Activated CD8-positive, alpha-beta memory T cell treated with anti-CD3 and anti-CD28 coated beads for 48 hours (primary cell): ENCODE measurements around the gene MOSPD3.
"Not testable (repeated sequence)": the region's sequence is repeated elsewhere in the genome, so short reads cannot be mapped to it uniquely, and the experiment has no call there.

Source experiments
- DNase-seq, 3 experiments: peaks; one replicate each; pipeline ENCODE4 v3.0.0-alpha.2; 2020; ENCODE audit warnings: low read depth in 2 of 3, low spot score in 2 of 3

Gene MOSPD3

DNA sequence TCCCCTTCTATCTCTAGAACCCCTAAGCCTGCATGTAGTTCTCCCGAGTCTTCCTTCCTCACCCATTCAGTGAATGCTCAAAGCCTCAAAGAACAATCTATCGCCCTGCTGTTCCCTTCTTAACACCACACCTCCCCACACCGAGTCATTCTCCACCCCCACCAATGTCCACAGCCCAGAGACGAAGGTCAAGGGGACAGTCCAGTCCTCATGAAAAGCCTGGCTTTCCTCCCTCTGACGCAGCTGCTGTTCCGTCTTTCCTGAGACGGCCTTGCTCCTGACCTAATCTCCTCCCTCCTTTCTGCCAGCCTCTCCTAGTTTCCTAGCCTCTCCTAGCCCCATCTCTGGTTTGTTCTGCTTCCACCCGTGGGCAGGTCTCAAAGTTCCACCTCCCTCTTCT, 9.2 kb downstream of the MOSPD3 start:
- DNase-seq = no peak

DNA sequence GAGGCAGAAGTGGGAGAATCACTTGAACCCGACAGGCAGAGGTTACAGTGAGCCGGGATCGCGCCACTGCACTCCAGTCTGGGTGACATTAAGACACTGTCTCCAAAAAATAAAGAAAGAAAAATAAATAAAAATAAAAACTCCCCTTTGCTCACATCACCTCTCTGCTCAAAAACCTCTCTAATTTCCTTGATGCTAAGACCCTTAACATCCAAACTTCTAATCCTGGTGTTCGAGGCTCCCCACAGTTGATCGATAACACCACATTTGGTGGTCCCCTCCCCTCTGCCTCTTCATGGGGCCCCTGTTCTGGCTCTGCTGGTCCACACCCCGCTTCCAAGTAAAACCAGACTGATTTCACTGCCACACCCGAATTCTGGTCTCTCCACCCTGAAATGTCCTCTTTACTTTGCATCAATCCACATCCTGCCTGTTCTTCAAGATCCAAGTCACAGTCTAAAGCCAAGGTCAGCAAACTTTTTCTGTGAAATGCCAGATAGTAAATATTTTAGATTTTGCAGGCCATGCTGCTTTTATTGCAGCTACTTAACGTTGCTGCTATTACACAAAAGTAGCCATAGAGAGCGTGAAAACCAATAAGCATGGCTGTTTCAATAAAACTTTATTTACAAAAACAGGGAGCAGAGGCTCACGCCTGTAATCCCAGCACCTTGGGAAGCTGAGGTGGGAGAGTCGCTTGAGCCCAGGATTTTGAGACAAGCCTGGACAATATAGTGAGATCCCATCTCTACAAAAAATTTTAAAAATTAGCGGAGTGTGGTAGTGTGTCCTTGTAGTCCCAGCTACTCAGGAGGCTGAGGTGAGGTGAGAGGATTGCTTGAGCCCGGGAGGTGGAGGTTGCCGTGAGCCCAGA, 11.8 kb downstream of the MOSPD3 start:
- DNase-seq = no peak

DNA sequence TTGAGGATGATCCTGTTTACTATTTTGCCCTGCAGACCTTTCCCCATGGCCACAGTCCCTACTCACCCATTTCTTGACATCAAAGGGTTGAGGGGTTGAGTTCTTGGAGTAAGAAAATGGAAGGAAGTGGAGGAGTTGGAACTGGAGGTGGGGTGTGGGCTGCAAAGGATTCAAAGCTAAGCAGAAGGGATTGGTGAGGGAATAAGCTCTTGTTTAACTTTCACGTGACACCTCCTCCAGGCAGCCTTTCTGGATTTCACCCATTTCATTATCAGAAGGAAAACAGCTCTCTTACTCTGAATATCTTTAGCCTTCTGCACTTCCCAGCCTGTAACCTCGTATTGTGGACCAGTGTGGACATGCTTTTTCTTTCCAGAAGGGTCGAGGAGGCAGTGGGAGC, 13.7 kb downstream of the MOSPD3 start:
- no peak for DNase-seq

DNA sequence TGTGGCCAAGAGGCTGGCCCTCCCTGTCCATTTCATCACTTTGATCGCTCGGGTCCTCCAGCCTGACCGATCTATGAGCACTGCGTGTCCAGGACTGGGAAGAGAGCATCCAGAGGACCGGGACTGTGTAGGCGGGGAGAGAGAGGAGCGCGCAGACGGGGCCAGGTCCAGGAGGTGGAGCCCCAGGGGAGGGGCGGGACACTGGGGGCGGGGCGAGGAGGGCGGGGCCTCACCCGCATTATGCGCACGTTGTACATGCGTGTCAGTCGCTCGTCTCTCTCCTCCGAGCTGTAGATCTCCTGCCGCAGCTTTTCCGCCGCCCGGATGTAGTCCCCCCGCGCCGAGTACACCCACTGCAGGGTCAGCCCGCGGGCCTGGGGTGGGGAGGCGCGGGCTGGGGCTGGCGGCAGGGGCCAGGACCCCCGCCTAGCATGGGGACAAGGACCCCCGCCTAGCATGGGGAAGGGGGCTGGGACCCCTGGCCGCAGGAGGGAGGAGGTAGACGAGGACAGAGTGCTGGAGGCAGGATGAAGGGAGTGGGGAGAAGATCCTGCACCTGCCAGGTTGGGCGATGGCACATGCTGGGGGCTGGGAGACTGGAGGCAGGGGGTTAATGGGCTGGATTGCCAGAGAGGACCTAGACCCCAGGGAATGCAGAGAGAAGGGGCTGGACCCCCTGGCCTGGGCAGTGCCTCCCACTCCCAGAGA, 14.3 kb downstream of the MOSPD3 start:
- DNase-seq = peak; percentile 77 to 79 (median 78)

DNA sequence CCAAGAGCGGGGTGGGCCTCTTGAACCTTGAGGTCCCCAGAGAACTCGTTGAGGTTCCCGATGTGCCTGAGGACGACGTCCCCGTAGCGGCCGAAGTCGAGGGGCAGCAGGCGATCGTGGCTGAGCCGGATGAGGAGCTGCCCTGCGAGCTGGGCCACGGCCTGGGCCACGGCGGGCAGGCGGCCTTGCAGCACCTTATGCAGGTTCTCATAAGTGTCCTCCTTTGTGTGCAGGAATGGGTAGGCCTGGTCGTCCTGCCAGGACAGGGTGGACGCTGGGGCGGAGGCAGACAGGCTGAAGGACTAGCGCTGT, 14.9 kb downstream of the MOSPD3 start:
- DNase-seq = no peak

DNA sequence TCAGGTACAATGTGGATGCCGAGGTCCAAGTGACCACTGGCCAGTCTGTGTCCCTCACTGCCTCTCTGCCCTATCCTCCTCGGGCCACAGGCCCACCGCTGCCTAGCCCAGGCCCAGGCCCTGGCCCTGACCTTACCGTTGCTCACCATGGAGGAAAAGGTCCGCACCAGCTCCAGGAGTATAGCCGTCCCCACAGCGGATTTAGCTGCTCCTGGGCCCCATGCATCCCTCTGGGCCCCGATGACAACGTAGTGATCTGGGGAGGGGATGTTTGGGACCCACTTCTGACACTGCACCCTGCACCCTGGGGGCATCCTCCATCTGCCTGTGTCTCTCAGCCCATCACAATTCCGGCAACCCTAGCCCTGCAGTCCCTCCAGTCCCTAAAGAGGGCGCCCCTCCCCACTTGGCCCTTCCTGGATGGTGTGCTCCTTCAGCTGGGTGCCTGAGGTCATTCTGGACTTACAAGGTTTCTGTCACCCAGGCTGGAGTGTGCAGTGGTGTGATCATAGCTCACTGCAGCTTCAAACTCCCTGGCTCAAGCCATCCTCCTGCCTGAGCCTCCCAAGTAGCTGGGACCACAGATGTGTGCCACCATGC, 16.9 kb downstream of the MOSPD3 start:
- DNase-seq = no peak

DNA sequence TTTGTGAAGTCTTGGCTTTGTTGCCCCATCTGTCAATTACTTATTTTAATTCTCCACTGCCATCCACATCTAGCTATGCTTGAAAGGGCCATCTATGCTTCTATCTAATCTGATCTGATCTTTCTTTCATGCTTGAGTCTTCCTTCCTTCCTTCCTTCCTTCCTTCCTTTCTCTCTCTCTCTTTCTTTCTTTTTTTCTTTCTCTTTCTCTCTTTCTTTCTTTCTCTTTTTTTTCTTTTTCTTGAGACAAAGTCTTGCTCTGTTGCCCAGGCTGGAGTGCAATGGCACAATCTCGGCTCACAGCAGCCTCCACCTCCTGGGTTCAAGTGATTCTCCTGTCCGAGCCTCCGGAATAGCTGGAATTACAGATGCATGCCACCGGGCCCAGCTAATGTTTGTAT, 17.7 kb downstream of the MOSPD3 start:
- DNase-seq = no peak

DNA sequence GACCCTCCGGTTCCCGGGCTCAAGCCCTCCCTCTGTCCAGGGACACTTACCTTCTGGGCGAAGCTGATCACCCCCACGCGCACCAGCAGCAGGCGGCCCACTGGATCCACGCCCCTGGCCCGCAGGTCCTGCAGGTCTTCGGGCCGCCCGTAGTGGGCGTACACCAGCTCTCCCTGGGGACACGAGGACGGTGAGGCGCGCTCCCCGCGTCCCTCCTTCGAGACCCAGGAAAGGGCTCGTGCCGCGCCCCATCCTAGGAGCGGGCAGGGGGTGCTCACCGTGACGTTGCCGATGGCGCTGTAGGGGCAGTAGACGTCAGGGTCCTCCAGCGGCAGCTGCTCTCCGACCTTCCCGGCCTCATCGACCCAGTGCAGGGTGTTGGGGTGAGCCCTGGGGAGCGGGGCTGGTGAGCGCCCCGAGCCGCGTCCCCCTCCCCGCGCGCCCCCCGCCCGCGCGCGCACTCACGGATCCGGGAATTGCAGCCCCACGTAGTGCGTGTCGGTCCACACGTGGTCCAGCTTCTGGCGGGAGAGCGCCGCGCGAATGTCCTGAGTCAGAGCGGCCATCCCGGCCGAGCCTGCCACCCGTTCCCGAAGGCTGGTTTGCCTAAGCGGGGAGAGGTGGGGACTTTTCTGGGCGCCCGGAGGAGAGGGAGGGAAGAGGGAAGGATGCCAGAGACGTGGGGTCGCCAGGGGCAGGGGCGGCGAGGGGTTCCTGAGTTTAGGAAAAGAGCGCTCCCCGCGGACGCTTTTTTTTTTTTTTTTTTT, 20.8 kb downstream of the MOSPD3 start:
- peak in 2 of 3 experiments; percentile 42 to 51 for DNase-seq

DNA sequence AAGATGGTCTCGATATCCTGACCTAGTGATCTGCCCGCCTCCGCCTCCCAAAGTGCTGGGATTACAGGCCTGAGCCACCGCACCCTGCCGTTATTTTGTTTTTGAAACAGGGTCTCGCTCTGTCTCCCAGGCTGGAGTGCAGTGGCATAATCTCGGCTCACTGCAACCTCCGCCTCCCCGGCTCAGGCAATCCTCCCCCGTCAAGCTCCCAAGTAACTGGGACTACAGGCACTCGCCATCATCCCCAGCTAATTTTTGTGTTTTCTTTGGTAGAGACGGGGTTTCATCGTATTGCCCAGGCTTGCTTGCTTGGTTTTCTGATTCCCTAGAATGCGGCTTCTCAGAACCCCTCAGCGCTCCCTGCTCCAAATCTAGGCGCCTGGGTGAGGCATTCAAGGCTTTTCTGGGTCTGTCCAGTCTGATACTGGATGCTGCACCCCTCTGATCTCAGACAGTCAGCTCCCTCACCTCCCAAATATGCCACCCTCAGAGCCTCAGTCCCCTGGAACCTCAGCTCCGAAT, 27.7 kb downstream of the MOSPD3 start:
- DNase-seq = no peak

DNA sequence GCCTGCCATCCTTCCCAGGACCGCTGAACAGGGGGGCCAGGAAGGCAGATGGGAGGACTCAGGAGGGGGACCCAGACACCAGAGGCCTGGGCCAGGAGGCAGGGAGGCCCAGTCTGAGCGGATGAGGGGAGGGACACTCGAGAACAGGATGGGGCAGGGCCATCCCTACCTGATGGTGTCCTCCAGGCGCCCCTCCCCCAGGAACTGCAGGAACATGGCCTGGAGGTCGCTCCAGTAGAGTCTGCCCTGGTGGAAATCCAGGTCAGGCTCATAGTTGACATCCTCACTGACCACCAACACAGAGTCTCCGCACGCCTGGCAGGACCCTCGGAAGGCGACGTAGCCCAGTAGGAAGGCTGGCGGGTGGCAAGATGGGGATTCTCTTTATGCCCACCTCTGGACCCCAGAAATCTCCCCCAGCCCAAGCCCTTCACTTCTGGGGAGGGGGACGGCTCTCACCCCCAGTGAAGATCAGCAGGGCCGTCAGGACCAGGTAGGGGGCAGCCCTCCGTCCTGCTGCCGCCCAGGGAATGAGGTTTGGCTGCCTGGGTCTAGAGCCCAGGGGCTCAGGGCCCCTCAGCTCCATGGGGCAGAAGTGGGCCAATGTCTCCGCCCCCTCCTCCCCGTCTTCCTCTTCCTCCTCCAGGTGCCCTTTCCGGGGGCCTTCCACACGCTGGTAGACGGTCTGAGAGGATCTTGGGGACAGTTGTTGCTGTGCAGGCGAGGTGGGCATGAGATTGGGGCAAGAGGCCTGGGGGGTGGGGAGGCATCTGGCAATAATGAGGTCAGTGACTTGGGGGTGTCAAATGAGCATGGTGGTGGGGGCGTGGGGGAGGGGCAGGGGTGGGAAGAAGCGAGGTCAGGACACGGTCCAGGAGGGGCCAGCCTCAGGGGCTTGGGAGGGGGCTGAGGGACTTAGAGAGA, 28.4 kb downstream of the MOSPD3 start:
- no peak for DNase-seq

DNA sequence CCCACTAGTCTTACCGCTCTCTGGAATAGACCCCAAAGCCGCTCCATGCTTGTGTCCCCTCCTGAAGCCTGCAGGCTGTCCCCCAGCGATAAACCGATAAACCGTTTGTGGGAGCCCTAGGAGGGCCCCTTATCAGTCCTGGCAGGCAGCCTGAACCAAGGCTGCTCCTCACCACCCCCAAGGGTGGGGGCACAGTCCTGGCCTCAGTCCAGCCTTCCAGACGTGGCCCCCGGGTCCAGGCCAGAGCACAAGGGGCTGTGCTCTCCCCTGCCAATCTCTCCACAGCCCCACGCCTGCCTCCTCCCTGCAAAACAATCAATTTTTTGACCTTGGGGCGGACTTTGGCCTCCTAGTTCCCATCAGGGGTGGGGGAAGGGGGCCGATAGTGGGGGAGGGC, 29.1 kb downstream of the MOSPD3 start, which contains the start of gene TFR2:
Gene TFR2 (minus strand): TSS at position 90 of the 397 bp plus-strand sequence. CDS start 43 bp downstream, at position 47.
- DNase-seq = no peak

DNA sequence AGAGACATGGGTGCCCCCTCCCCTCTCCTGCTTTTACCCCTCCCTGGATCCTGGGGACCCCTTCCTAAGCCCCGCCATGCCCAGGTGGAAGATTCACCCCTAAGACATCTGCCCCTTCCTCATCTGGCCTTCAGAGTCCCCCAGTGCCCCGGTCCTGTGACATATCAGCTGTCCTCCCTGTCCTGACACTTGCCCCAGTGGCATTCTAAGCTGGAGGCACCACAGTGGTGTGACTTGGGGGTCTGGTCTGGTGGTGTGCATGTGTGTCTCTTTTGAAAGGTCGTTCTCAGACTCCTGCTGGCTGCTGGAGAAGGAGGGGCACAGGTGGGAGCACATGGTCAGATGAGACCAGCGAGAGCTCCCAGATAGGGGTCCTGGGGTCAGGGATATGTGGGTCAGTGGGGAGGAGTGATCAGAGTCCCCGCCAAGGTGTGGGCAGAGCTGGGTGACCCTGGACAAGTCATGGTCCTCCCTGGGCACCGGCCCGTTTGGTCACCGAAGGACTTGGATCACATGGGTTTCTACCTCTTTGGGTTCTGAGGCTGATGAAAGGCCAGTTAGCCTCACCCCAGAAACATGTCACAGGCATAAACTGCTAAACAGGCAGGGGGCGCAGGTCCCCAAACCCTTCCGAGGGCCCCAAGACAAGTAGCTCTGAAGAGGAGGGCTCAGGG, 29.7 kb downstream of the MOSPD3 start:
- no peak for DNase-seq

DNA sequence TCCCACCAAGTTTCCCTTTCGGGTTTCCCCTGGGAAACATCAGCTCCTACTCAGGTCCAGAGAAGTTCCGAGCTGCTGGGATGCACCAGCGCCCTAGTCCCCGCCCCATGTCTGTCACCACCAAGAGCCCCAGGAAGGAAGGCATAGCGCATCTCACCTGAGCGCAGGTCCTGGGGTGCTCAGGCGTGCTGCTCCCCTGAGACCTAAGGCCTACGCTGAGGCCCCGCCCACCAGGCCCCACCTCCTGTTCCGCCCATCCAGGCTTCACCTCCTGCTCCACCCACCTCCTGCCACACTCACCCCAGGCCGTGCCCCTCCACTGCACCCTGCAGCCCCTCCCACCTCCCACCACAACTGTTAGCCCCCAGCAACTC, 30.2 kb downstream of the MOSPD3 start:
- no peak for DNase-seq

DNA sequence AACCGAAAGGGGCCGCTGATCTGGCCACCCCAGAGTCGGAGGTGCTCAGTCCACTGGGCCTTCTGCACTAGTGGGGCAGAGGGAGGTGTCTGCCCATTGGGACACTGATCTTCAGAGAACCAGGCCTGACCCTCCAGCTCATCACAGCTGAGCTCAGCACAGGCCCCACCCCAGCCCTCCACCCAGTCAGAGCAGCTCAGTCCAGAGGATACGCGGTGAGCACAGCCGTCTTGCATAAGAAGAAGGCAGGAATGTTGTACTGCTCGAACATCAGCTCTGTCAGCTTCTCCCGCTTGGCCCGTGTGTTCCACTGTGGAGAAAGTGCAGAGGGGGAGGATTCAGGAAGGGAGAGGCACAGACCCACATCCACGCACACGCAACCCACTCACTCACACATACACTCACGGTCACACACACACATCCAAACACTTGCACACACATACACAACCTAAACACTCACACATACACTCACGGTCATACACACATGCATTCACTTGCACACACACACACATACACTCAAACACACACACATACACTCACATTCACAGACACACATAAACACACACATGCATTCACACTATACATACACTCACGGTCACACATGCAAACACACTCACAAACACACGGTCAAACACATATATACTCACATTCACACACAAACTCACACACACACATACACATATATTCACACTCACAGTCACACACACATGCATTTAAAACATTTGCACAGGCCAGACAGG, 37.7 kb downstream of the MOSPD3 start:
- no peak for DNase-seq

DNA sequence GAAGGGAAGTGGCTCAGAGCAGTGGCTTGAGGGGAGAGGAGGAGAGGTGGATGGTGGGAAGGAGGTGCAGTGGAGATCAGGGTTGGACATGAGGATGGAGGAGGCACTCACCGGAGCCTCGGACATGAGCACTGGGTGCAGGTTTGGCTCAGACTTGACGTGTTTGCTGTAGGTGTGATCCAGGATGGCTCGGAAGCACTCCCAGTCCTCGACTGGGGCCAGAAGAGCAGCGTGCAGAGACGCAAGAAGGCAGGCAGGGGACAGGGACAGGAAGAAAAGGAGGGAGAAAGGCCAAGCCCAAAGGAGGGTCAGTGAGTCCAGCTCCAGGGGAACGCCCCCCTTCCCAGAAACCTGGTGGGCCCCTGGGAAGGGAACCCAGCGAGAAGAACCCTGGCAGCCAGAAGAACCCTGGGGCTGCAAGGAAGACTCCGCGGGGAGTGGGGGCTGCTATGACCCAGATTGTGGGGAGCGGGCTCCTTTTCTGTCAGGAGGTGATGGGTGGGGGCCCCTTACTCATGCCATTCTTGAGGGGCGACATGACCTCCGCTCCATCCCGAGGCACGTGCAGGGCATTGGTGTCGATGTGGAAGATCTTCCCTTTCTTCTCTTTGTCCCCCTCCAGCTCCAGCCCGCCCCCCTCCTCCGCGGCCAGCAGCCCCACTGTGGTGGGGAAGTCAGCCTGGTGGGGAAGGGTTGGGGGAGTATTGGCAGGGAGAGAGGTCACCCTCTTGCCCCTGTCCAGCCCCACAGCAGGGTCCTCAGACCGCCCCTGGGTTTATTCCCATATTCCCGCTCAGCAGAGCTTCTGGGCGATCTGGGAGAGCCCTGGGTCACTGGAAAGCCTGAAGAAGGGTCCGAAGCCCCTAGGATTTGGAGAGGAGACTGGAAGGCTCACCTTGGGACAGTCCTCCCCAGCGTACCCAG, 42.8 kb downstream of the MOSPD3 start:
- no peak for DNase-seq

DNA sequence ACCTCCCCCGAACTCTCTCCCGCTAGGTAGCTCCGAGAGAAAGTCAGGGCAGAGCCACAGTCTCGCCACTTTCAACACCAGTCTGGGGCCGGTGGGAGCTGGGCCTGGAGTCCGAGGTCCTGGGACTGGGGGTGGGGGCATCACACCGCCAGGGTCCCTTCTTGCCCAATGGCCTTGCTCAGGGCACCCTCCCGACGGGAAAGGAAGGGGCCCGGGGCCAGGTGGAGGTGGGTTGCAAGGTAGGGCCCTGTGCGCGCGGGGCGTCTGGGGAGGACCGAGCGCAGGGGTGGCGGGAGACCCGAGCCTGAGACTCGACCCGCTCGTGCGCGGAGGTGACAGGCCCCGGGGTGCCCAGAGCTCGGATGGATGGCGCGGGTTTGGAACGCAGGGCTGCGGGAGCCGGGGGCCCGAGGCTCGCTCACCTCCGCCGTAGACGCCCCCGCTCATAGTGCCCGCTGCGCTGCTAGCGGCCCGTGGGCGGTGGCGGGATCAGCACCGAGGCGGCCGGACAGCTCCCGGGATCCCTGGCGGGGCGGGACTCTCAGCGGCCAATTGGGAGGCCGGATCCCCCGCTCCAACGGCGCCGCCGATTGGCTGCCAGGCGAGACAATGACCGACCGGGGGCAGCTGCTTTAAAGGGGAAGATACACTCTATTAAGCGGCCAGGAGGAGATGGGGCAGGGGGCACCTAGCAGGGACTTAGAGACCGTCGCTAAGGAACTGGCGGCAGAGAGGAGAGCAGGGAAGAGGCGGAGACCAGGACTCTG, 43.8 kb downstream of the MOSPD3 start, which contains the start of gene ACTL6B:
Gene ACTL6B (minus strand): TSS at position 541 of the 767 bp plus-strand sequence. CDS start 94 bp downstream, at position 447.
- DNase-seq = no peak

DNA sequence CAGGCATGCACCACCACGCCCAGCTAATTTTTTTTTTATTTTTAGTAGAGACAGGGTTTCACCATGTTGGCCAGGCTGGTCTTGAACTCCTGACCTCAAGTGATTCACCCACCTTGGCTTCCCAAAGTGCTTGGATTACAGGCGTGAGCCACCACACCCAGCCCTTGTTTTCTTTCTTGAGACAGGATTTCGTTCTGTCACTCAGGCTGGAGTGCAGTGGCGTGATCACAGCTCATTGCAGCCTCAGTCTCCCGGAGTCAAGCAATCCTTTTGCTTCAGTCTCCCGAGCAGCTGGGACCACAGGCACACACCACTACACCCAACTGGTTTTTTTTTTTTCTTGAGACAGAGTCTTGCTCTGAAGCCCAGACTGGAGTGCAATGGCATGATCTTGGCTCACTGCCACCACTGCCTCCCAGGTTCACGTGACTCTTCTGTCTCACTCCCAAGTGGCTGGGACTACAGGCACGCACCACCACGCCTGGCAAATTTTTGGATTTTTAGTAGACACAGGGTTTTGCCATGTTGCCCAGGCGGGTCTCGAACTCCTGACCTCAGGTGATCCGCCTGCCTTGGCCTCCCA, 49.9 kb downstream of the MOSPD3 start:
- not testable (repeated sequence) for DNase-seq
